Bronchial epithelial cell (primary cell): ENCODE results near the gene GRIK3. TPM values are rescaled to one million over a fixed set of nuclear protein-coding genes. Genes with fewer than 3 reads are reported as not detected.

ENCODE experiments used
- DNase-seq: peaks from one replicate; pipeline ENCODE4 v3.0.0-alpha.2; 2010; ENCODE audit warnings: low read depth
- FAIRE-seq: peaks from 2 replicates; lab custom pipeline; 2011; peaks lifted over from hg19 to GRCh38; lab: Jason Lieb, UNC
- H3K27me3 ChIP-seq: 2 replicates; pipeline ENCODE4 v1.5.1; 2011; ENCODE audit warnings: low read length; ENCODE audit not compliant: control insufficient read depth, insufficient read depth
- H3K36me3 ChIP-seq: 2 replicates; pipeline ENCODE4 v1.5.1; 2011; ENCODE audit warnings: low read length; ENCODE audit not compliant: control insufficient read depth, insufficient read depth
- H3K4me3 ChIP-seq: 2 replicates; pipeline ENCODE4 v1.5.1; 2011; ENCODE audit warnings: mild to moderate bottlenecking, low read depth, low read length, control low read depth
- total RNA-seq: library from RNA; depleted of rRNA; stranded (reverse); fragments of >200 nt; gene quantifications from 2 replicates; pipeline ENCODE4 v1.2.1, GENCODE V29; 2014
- TF ChIP-seq, protein P1 (sequence below): IDR thresholded peaks from 2 replicates; pipeline ENCODE4 v1.5.1; 2011; ENCODE audit warnings: mild to moderate bottlenecking, moderate library complexity, low read length, control low read depth, inconsistent platforms; ENCODE audit not compliant: insufficient read depth, severe bottlenecking

The GRIK3 gene
- total RNA-seq, 1 donor from 2014 or later: under 0.01 TPM

DNA sequence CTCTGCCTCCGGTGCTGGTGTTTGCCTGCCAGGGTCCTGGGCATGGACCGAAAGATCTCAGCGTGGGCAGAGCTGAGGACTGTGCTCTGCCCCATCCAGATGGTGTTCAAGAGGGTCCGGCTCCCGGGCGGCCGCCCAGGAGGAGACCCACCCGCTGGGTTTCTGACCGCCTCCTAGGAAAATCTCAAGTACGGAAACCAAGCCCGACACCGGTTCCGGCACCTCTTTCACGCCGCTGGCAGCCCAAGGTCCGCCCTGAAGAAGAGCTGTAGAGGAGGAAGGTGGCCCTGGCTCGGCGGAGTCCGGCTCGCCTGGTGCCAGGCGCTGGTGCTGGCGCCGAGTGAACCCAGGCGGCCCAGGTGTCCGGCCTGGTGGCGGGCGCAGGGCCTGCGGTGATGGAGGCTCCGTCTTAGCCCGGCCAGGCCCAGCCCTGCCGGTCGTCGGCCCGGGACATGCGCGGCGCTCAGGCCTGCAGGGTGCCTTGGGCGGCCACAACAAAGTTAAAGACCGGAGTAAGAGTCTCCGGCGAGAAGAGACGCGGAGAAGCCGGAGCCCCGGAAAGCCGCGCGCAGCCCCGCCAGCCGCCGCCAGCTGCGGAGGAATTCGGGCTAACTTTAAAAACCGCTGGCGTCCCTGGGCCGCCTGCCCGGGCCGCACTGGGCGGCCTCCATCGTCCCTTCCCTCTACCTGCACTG is 1.5 kb downstream of the GRIK3 start:
- DNase-seq: no peak
- FAIRE-seq: no peak
- TF ChIP-seq, protein P1, sequence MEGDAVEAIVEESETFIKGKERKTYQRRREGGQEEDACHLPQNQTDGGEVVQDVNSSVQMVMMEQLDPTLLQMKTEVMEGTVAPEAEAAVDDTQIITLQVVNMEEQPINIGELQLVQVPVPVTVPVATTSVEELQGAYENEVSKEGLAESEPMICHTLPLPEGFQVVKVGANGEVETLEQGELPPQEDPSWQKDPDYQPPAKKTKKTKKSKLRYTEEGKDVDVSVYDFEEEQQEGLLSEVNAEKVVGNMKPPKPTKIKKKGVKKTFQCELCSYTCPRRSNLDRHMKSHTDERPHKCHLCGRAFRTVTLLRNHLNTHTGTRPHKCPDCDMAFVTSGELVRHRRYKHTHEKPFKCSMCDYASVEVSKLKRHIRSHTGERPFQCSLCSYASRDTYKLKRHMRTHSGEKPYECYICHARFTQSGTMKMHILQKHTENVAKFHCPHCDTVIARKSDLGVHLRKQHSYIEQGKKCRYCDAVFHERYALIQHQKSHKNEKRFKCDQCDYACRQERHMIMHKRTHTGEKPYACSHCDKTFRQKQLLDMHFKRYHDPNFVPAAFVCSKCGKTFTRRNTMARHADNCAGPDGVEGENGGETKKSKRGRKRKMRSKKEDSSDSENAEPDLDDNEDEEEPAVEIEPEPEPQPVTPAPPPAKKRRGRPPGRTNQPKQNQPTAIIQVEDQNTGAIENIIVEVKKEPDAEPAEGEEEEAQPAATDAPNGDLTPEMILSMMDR: no peak
- Histone ChIP-seq H3K4me3 (no peak overlapping the region), H3K36me3 (no peaks in the 10 kb centered on the region), H3K27me3 (peaks cover 48% of the 10 kb centered on the region)

DNA sequence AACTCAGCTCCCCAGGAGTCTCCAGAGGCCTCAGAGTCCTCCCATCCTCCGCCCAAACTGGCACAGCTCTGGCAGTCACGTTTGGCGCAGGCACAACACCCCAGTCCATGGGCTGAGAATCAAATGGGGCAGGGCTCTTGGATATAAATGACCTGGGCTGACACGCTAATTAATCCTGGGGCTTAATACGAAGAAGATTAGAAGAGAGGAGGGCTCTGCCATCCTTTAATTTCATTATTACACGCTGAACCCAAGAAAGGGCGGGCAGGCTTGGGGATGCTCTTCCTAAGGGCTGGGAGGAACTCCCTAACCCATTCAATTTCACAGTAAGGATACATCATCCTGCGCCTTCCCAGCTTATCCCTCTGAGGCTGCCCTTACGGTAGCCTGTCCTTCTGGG is 2.4 kb downstream of the GRIK3 start:
- H3K27me3 ChIP-seq: peaks cover 43% of the 10 kb centered on the region
- no peak for FAIRE-seq

DNA sequence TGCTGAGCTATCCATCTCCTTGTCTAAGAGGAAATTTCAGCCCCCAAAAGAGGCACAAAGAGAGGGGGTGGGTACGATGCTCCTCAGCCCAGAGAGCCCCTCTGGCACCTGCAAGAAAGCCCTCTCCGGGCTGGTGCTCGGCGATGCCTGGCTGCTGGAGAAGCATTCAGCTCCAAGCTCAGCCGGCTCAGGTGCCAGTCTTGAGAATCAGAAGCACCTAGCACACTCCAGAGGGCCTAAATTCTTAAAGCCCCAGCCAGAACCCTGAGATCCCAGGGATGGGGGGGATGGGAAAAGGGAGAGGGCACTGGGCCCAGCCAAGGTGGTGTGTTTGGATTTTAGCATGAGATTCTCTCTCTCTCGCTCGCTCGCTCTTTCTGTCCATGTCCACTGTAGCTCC is 2.9 kb downstream of the GRIK3 start:
- TF ChIP-seq, protein P1: no peak
- no peak for DNase-seq
- Histone ChIP-seq H3K36me3 (no peaks in the 10 kb centered on the region), H3K27me3 (peaks cover 39% of the 10 kb centered on the region), H3K4me3 (no peak overlapping the region)
- FAIRE-seq: no peak

More for the DNA sequence above, 2.4 kb downstream of the GRIK3 start:
- no peaks in the 10 kb centered on the region for H3K36me3 ChIP-seq
- H3K4me3 ChIP-seq: no peak overlapping the region
- no peak for DNase-seq
- TF ChIP-seq, protein P1: no peak

DNA sequence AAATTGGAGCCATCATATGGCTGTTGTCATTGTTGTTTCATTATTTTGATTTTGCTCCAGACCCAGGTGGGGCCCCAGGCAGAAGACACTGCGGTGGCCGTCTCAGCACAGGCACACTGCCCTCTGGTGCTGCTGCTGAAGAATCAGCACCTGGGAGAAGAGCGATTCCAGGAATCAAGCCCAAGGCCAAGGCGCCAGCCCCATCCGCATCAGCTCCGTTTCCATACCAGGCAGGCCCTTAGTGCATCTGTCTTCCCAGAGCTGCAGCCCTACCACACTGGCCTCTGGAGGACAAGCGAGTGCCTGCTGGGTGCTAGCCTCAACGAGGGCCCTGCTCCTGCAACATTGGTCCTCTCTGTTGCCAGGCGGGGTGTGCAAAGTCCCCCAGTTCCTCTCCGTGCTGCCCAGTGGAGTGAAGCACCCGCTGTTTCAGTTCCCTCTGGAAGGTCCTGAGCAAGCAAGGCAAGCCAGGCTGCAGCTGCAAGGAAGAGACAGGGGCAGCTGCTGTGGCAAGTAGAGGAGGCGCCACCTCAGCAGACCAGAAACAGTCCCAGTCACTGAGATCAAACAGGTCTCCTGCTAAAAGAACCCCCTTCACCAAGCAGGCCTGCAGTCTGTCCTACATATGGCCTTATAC is 5.2 kb downstream of the GRIK3 start:
- TF ChIP-seq, protein P1: no peak
- Histone ChIP-seq H3K4me3 (no peak overlapping the region), H3K36me3 (no peaks in the 10 kb centered on the region), H3K27me3 (peaks cover 22% of the 10 kb centered on the region)
- DNase-seq: peak; percentile 0
- no peak for FAIRE-seq

DNA sequence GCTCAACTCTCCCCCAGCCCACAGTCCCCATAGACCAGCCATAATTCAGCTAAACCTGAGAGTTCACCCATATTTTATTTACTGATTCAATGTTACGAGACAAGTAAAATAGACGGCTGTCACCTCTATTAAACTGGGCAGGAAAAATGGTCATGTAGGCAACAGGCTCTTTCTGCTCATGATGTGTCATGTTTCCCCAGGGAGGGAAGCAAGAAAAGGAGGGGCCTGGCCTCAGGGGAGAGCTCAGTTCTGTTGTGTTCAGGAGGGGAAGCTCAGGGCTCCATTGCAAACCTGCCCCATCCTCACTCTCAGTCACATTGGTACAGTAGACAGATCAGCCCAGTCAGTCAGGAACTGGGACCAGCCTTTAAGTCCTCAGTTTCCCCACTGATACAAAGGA is 12.8 kb downstream of the GRIK3 start:
- peak; percentile 28 for FAIRE-seq

More for the DNA sequence above, 12.8 kb downstream of the GRIK3 start:
- TF ChIP-seq, protein P1: no peak
- Histone ChIP-seq H3K27me3 (no peaks in the 10 kb centered on the region), H3K4me3 (no peak overlapping the region), H3K36me3 (no peaks in the 10 kb centered on the region)
- no peak for DNase-seq
